KOPT-K1 (cell line): ENCODE measurements around the gene RNF40.
A peak's percentile ranks its signal among the peaks of the same experiment; 100 is the strongest.
"Not testable (repeated sequence)": the region's sequence is repeated elsewhere in the genome, so short reads cannot be mapped to it uniquely, and the experiment has no call there.

Experiments
- H3K27ac ChIP-seq: fragments of 200-600 bp; sonication (generic); 2 replicates; pipeline ENCODE4 v1.5.1; 2016; ENCODE audit warnings: antibody characterized with exemption, mild to moderate bottlenecking, low read depth, low read length; ENCODE audit not compliant: poor library complexity, severe bottlenecking
- H3K36me3 ChIP-seq: fragments of 200-600 bp; sonication (generic); 2 replicates; pipeline ENCODE4 v1.5.1; 2017; ENCODE audit warnings: antibody characterized with exemption, mild to moderate bottlenecking, low read length, moderate library complexity; ENCODE audit not compliant: insufficient read depth
- H3K9me3 ChIP-seq: fragments of 200-600 bp; sonication (generic); 2 replicates; pipeline ENCODE4 v1.5.1; 2017; ENCODE audit warnings: antibody characterized with exemption, low read length, mild to moderate bottlenecking; ENCODE audit not compliant: insufficient read depth, poor library complexity, severe bottlenecking

Gene RNF40

DNA sequence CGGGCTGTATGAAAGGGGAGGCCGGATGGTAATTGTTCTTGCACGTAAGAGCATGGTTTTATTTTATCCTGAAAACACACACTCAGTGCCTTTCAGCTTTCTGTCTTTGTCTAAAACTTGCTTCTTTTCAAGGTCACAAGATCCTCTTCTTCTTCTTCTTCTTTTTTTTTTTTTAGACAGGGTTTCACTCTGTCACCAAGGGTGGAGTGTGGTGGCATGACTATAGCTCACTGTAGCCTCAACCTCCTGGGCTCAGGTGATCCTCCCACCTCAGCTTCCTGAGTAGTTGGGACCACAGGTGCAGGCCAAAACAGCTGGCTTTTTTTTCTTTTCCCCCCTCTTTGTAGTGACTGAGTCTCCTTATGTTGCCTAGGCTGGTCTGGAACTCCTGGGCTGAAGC, 40.8 kb downstream of the RNF40 start:
- Histone ChIP-seq H3K27ac (peak overlapping the region; percentile 10), H3K36me3 (no peaks in the 10 kb centered on the region), H3K9me3 (no peaks in the 10 kb centered on the region)

- H3K36me3 ChIP-seq = no peaks in the 10 kb centered on the region
- H3K27ac ChIP-seq = no peak overlapping the region
- no peaks in the 10 kb centered on the region for H3K9me3 ChIP-seq
Measured at GRCh38 chr16:30805056-30805369, 42.9 kb downstream of the RNF40 start.

GRCh38 chr16:30805370-30806169, 43.4 kb downstream of the RNF40 start:
- no peaks in the 10 kb centered on the region for H3K9me3 ChIP-seq
- H3K27ac ChIP-seq = no peak overlapping the region
- H3K36me3 ChIP-seq = no peaks in the 10 kb centered on the region

DNA sequence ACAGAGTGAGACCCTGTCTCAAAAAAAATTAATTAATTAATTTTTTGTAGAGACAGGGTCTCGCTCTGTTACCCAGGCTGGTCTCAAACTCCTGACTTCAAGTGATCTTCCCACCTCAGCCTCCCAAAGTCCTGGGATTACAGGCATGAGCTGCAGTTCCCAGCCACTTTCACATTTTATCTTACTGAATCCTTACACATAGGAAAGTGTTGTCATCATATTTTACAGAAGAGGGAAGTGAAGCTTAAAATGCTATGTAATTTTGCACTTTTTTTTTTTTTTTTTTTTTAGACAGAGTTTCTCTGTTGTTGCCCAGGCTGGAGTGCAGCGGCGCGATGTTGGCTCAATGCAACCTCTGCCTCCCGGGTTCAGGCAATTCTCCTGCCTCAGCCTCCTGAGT, 46.0 kb downstream of the RNF40 start:
- H3K9me3 ChIP-seq = no peaks in the 10 kb centered on the region
- no peaks in the 10 kb centered on the region for H3K36me3 ChIP-seq
- no peak overlapping the region for H3K27ac ChIP-seq

- not testable (repeated sequence) for H3K9me3 ChIP-seq, H3K27ac ChIP-seq
Measured at GRCh38 chr16:30808890-30809426, 46.8 kb downstream of the RNF40 start.

DNA sequence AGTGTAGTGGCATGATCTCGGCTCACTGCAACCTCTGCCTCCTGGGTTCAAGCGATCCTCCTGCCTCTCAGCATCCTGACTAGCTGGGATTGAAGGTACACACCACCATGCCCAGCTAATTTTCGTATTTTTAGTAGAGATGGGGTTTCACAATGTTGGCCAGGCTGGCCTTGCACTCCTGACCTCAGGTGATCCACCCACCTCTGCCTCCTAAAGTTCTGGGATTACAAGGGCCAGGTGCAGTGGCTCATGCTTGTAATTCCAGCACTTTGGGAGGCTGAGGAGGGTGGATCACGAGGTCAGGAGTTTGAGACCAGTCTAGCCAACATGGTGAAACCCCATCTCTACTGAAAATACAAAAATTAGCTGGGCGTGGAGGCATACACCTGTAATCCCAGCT, 47.6 kb downstream of the RNF40 start:
- H3K36me3 ChIP-seq, H3K9me3 ChIP-seq, H3K27ac ChIP-seq: not testable (repeated sequence)

More at GRCh38 chr16:30808890-30809426, 46.8 kb downstream of the RNF40 start:
- H3K36me3 ChIP-seq = not testable (repeated sequence)

DNA sequence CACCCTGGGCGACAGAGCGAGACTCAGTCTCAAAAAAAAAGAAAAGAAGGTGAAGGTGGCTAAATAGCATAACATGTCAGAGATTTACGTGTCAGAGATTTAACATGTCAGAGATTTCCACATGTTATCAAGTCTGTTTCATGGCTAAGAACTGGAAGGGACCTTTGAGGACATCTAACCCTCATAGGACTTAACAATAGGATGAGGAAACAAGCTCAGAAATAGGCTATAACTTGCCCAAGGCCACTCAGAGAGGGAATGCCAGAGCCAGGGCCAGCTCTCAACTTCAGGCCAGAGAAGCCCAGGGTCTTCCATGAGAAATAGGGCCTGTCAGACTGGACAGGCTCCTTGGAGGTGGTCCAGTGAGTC, 51.7 kb downstream of the RNF40 start:
- H3K36me3 ChIP-seq = no peaks in the 10 kb centered on the region
- no peaks in the 10 kb centered on the region for H3K9me3 ChIP-seq
- H3K27ac ChIP-seq = peak overlapping the region; percentile 66

GRCh38 chr16:30816769-30817168, 54.6 kb downstream of the RNF40 start:
- Histone ChIP-seq H3K36me3 (no peaks in the 10 kb centered on the region), H3K27ac (no peak overlapping the region), H3K9me3 (peaks cover 4% of the 10 kb centered on the region)

GRCh38 chr16:30820952-30821421, 58.9 kb downstream of the RNF40 start:
- no peak overlapping the region for H3K27ac ChIP-seq
- H3K36me3 ChIP-seq = no peaks in the 10 kb centered on the region
- peaks cover 6% of the 10 kb centered on the region for H3K9me3 ChIP-seq

GRCh38 chr16:30821441-30821840, 59.3 kb downstream of the RNF40 start:
- H3K9me3 ChIP-seq, H3K27ac ChIP-seq, H3K36me3 ChIP-seq: not testable (repeated sequence)

DNA sequence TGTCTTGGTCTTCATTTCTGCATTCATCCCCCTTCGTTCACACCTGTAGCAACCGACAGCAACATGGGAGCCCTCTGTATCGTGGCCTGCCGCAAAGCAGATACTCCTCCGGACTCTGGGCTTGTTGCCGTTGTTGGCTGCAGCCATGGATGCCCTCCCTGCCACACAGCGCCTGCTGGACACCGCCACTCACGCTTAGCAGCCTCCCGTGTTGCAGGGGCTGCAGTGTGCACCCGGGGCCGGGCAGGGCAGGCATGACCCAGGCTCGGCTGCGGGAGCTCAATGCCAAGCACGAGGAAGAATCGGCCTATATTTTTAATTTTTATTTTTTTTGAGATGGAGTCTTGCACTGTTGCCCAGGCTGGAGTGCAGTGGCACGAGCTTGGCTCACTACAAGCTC, 59.8 kb downstream of the RNF40 start:
- H3K9me3 ChIP-seq = peaks cover 6% of the 10 kb centered on the region
- no peaks in the 10 kb centered on the region for H3K36me3 ChIP-seq
- H3K27ac ChIP-seq = no peak overlapping the region
